Smooth muscle cell of trachea (primary cell): ENCODE measurements around the gene CFAP54. TPM values are rescaled to one million over a fixed set of nuclear protein-coding genes. Genes with fewer than 3 reads are reported as not detected.

Experiments used
- total RNA-seq: library from RNA; depleted of rRNA; stranded (reverse); fragments of >200 nt; gene quantifications from 2 replicates; pipeline ENCODE4 v1.2.1, GENCODE V29; 2014

CFAP54 gene
- 2.8 and 3.1 TPM in 2 replicates for total RNA-seq

DNA sequence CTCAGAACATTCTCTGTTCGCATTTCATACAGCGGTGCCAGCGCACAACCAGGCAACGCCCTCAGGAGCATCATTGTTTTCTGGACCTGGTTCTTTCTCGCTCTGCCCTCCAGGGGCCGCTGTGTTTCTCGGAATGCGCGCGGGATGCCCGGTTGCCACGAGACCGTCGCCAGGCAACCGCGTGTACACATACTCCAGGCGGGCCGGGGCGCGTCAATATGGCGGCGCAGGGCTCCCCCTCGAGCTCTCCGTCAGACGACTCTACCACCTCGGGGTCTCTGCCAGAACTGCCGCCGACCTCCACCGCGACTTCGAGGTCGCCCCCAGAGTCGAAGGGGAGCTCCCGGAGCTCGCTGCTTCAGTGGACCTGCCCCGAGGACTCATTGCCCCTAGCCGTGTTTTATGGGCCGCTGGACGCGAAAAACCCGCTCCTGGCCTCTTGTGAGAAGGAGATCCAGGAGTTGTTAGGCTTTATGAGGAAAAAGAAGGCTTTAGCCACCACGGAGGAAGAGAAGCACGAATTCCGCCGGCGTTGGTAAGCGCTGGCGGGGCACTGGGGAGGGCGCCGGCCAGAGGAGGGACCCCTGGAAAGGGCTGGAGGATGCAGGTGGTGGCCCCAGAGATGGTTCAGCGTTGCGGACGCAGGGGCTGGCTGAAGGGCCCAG lies at the start of gene CFAP54:
CFAP54 (plus strand) TSS at position 186 of the 665 bp plus-strand sequence; CDS start at position 219, 33 bp downstream.

DNA sequence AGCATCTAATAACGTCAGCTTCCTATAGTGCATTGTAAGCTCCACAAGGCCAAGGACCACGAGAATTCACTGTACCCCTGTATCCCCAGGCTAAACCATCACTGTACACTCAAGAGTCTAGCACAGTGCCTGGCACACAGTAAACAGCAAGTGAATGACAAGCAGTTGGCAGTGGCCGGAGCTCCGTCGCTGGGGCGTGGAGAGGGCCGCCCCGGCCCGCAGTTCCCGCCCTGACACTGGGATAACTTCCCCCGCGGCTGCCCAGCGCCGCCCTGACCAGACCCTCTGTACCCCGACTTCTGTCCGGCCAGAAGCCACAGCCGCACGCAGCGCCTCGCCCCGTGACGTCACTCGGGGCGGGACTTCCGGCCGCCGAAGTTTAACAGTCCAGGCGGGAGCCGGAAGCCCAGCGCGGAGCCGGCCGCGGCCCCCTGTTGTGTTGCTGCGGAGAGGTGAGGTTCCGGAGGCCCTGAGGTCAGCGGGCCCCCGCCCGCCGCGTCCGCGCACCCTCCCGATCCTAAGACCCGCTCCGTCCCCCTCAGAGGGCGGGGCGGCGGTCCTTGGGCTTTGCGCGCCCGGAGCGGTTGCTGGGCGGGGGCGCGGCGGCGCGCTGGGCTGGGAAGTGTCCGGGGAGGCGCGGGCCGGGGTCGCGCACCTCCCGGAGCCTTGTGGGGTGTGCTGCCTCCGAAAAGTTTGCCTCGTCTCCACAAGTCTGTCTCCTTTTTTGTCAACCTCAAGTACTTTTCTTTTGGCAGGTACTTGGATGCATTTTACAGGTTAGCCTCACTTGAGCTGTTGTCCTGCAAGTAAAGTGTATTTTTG lies 417.7 kb downstream of the CFAP54 start, which contains the start of gene NEDD1:
NEDD1 (plus strand) TSS at position 409 of the 822 bp plus-strand sequence. CDS start 2,503 bp downstream, outside the sequence.

Other genes with a start within 250 kb of the CFAP54 start
- 64.2 and 90.2 TPM in 2 replicates for gene CDK17, start 89.1 kb upstream of the CFAP54 start, total RNA-seq